ENCODE results near the gene SSPN.

Gene SSPN

DNA sequence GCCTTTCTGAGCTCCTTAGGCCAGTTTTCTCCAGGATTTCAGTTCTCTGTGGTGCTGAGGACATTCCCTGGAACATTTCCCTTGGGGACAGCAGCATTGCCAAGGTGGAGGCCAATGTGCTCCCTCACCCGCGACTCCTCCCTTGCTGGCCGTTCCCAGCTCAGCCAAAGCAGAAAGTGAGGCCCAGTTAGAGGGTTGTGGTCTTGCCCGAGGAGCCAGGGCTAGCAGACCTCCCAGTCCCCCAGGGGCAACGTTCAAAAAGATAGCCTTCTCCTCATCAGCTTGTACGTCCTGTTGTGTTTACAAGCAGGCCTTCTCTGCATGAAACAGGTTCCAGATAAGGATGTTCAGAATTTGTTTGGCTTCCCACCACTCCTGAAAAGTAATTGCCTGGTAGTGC, 78.4 kb downstream of the SSPN start:
- TF ChIP-seq POLR2AphosphoS5 (IDR thresholded peaks at IDR 0.05; ENCODE audit: low read depth, low read length) (no peak), POLR2A (IDR thresholded peaks at IDR 0.05; ENCODE audit: low read depth, low read length) (no peak), TAF1 (IDR thresholded peaks at IDR 0.05; ENCODE audit: borderline replicate concordance, low read depth, low read length) (no peak)
- DNase-seq (ENCODE audit: insufficient read length) (no peak), FAIRE-seq (no peak)

DNA sequence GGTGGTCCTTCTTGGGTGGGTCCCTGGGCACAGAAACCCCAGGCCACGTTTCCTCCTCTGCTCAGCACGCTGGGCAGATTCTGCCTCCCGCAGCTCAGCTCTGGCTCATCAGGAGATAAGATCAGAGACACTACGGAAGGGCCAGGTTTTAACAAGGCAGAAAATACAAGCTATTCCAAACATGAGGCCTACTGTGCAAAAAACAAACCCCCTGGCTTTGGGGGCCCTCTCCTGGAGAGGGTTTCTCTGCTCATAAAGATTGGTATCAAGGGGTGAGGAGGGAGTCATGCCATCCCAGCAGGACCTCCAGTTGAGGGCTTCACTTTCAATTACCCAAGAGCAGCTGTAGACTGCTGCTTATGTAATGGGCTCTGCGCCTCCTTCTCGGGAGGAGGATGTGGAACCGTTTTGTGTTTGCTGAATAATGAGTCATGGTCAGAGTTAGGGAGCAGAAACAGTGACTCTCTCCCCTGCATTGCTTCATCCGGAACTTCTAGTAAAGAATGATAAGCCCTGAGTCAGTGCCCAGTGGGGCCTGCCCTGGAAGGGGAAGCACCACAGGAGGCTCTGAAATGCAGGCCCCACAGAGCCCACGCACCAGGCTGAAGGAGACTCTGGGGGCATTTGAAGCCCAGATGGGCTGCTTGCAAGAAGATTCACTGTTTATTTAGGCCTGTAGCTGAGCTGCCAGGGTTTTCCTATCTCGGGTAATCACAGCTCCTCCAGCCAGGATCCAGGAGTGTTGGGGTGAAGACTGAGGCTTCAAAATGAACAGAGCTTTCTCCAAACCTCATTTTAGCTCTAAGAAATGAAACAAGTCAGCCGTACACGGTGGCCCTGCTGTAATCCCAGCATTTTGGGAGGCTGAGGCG, 79.3 kb downstream of the SSPN start:
- no peak for TF ChIP-seq TAF1 (IDR thresholded peaks at IDR 0.05; ENCODE audit: borderline replicate concordance, low read depth, low read length)
- TF ChIP-seq POLR2AphosphoS5 (IDR thresholded peaks at IDR 0.05; ENCODE audit: low read depth, low read length), result no peak
- TF ChIP-seq POLR2A (IDR thresholded peaks at IDR 0.05; ENCODE audit: low read depth, low read length), result no peak
- peak; percentile 91 for FAIRE-seq
- peak; percentile 27 for DNase-seq (ENCODE audit: insufficient read length)

DNA sequence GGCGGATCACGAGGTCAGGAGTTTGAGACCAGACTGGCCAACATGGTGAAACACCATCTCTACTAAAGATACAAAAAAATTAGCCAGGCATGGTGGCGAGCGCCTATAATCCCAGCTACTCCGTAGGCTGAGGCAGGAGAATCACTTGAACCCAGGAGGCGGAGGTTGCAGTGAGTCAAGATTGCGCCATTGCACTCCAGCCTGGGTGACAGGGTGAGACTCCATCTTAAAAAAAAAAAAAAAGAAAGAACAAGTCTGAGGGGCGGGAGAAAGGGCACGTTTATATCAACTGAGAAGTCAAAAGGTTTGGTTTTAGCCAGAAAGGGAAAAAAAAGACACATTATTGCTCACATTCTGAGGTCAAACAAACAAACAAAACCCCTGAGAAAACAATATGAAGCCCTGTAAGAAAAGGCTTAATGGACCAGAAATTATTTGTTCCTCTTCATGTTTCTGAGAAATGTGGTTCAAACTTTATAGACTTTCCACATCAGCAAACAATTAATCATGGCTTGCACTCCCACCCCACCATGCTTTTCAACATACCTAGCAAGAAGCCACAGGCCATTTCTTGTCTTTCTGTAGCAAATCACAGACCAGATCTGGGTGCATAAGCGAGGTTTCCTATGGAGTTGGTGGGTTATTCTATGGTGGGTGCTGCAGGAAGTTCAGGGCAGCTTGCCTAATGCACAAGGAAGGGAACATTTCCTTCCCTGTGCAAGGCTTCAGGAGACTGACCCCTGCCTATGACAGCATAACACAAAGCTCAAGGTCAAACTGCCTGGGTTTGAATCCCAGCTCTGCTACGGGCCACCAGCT, 80.1 kb downstream of the SSPN start:
- FAIRE-seq, result no peak
- DNase-seq (ENCODE audit: insufficient read length), result no peak
- TF ChIP-seq POLR2A (IDR thresholded peaks at IDR 0.05; ENCODE audit: low read depth, low read length) (no peak), TAF1 (IDR thresholded peaks at IDR 0.05; ENCODE audit: borderline replicate concordance, low read depth, low read length) (no peak), POLR2AphosphoS5 (IDR thresholded peaks at IDR 0.05; ENCODE audit: low read depth, low read length) (no peak)

DNA sequence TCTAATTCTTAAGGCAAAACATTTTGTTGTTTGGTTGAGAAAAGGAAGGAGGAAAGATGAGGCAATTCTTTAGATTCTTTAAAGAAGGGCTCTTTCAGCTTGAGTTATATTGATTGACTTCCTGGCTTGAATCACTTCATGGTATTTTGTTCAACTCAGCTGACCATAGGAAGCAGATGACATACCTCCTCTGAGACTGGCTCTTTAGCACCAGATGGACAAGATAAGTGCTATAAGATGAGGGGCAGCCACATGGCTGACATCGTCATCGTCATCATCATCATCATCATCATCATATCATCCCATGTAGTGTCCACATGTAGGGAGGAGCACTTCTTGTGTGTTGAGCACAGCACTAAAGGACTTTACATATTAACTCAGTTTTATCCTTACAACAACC, 81.3 kb downstream of the SSPN start:
- DNase-seq (ENCODE audit: insufficient read length), result no peak
- FAIRE-seq, result no peak
- TF ChIP-seq POLR2A (IDR thresholded peaks at IDR 0.05; ENCODE audit: low read depth, low read length) (no peak), TAF1 (IDR thresholded peaks at IDR 0.05; ENCODE audit: borderline replicate concordance, low read depth, low read length) (no peak), POLR2AphosphoS5 (IDR thresholded peaks at IDR 0.05; ENCODE audit: low read depth, low read length) (no peak)

DNA sequence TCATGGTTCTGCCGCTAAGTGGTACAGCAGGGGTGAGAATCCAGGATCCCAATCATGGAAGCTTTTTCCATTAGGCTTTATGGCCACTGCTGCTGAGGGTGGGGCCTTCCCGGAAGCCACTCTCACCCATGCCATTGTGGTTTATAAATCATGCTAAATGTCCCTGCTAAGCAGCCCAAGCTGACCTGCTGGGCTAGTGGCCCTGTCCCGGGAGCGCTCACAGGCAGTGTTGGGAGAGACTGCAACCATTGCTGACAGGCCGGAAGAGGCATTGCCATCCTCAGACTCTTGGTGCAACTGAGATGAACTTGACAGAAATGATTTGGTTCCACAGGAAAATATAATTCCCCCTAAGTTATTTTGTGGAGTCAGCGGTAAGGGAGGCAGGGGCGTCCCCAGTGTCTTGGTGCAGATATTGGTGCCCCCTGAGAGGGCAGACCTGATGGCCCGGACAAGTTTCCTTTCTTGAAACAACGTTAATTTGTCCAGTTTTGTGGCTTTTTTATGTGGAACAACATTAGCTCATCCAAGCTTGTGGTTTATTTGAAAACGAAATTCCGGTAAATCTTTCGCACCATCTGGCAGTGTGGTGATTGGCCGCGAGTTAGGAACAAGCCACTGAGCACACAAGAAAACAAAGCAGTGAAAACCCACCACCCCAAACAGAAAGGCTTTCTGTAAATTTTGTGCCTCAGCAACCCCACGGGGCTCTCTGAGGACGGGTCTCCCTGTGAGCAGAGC, 82.3 kb downstream of the SSPN start:
- DNase-seq (ENCODE audit: insufficient read length) (no peak), FAIRE-seq (no peak)
- TF ChIP-seq POLR2A (IDR thresholded peaks at IDR 0.05; ENCODE audit: low read depth, low read length) (no peak), TAF1 (IDR thresholded peaks at IDR 0.05; ENCODE audit: borderline replicate concordance, low read depth, low read length) (no peak), POLR2AphosphoS5 (IDR thresholded peaks at IDR 0.05; ENCODE audit: low read depth, low read length) (no peak)

DNA sequence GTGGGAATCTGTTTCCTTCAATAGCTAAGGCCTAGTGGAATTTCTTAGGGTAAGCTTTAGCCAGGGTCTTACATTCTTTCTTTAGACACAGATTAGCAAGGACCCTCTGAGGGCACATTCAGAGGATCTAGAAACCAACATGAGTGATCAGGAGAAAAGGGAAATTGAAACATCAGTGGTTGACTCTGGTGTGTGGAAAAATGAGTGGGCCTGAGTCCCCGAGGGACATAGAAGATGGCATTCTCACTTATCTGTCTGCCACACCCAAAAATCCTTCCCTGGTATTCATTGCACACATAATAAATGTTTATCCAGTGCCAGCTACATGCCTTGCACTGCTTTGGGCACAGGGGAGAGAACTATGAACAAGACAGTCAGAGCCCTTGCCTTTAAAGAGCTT, 82.9 kb downstream of the SSPN start:
- no peak for DNase-seq (ENCODE audit: insufficient read length)
- no peak for FAIRE-seq
- TF ChIP-seq TAF1 (IDR thresholded peaks at IDR 0.05; ENCODE audit: borderline replicate concordance, low read depth, low read length) (no peak), POLR2A (IDR thresholded peaks at IDR 0.05; ENCODE audit: low read depth, low read length) (no peak), POLR2AphosphoS5 (IDR thresholded peaks at IDR 0.05; ENCODE audit: low read depth, low read length) (no peak)

DNA sequence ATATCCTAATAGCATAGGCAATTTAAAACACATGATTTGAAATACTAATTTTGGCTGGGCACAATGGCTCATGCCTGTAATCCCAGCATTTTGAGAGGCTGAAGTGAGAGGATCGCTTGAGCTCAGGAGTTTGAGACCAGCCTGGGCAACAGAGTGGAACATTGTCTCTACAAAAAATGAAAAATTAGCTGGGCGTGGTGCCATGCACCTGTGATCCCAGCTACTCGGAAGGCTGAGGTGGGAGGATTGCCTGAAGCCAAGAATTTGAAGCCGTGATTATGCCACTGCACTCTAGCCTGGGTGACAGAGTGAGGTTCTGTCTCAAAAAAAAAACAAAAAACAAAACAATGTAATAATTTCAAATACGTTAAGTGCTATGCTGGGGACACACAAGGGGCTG, 83.3 kb downstream of the SSPN start:
- TF ChIP-seq POLR2AphosphoS5 (IDR thresholded peaks at IDR 0.05; ENCODE audit: low read depth, low read length) (no peak), POLR2A (IDR thresholded peaks at IDR 0.05; ENCODE audit: low read depth, low read length) (no peak), TAF1 (IDR thresholded peaks at IDR 0.05; ENCODE audit: borderline replicate concordance, low read depth, low read length) (no peak)
- no peak for DNase-seq (ENCODE audit: insufficient read length)

DNA sequence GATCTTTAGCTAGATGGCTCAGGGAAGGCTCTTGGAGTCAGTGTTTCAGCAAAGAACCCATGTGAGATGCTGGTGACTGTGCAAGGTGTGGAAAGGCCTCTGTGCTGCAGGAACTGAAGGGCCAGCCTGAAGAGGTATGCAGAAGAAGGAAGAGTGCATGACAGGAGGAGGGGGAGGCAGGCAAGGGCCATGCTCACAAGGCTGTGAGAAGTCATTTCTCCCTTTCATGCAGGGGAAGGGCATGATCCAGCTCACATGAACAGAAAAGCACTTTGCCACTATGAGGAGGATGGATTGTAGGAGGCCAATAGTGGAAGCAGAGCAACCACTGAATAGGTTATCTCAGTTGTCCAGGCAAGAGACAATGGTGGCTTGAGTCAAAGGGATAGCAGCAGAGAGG, 83.7 kb downstream of the SSPN start:
- TF ChIP-seq POLR2AphosphoS5 (IDR thresholded peaks at IDR 0.05; ENCODE audit: low read depth, low read length) (no peak), POLR2A (IDR thresholded peaks at IDR 0.05; ENCODE audit: low read depth, low read length) (no peak), TAF1 (IDR thresholded peaks at IDR 0.05; ENCODE audit: borderline replicate concordance, low read depth, low read length) (no peak)
- FAIRE-seq (no peak), DNase-seq (ENCODE audit: insufficient read length) (no peak)

More for the DNA sequence above, 83.3 kb downstream of the SSPN start:
- no peak for FAIRE-seq

DNA sequence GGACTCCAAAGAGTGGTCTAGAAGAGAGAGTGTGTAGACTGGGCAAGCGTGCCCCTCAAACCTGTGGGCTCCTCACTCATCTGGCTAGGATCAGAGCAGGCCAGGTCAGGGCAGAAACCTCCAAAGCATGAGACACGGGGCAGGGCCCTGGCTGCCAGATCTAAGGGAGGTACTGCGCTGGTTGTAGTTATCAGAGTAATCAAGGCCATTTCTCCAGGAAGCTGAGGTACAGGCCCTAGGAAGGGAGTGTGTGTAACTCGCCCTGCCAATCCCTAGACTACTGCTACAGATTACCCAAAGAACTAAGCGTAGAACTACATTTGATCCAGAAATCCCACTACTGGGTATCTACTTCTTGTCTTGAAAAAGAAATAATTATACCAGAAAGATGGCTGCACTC, 84.5 kb downstream of the SSPN start:
- FAIRE-seq (no peak), DNase-seq (ENCODE audit: insufficient read length) (no peak)
- TF ChIP-seq TAF1 (IDR thresholded peaks at IDR 0.05; ENCODE audit: borderline replicate concordance, low read depth, low read length), result no peak
- no peak for TF ChIP-seq POLR2AphosphoS5 (IDR thresholded peaks at IDR 0.05; ENCODE audit: low read depth, low read length)

DNA sequence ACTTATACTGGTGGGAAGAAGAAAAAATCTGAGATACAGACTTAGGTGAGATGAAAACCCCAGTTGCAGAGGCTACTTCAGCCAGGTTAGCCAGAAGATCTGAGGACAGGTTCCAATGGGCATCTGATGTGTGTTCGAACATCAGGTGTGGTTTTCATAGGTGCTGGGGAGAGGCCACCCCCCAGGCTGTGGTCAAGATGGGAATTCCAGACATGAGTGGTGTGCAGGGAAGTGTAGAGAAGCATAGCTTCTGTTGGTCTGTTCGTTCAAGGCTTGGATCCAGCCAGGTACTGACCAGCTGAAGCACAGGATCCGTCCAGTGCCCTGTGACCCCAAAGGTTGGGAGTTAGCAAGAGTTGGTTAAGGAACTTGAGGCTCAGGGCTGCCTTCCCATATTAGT, 85.5 kb downstream of the SSPN start:
- no peak for TF ChIP-seq TAF1 (IDR thresholded peaks at IDR 0.05; ENCODE audit: borderline replicate concordance, low read depth, low read length)
- TF ChIP-seq POLR2AphosphoS5 (IDR thresholded peaks at IDR 0.05; ENCODE audit: low read depth, low read length), result no peak
- no peak for TF ChIP-seq POLR2A (IDR thresholded peaks at IDR 0.05; ENCODE audit: low read depth, low read length)
- FAIRE-seq, result no peak
- DNase-seq (ENCODE audit: insufficient read length), result no peak

DNA sequence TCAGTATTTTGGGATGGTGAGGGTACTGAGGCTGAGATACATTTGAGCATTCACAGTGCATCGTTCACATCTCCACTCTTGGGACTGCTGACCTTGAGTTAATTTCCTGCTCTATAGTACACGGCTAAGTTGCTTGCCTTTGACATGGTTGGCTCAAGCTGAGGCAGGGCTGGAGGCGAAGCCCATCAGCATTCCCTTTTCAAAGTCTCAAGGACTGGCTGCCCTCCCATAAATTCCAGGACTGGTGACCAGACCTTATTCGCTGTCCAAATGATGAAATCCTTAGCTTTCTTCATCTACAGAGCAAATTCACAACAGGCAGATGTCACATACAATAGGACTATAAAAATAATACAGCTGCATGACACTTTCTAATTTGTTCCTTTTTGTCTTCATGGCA, 85.9 kb downstream of the SSPN start:
- DNase-seq (ENCODE audit: insufficient read length) (no peak), FAIRE-seq (no peak)
- TF ChIP-seq POLR2AphosphoS5 (IDR thresholded peaks at IDR 0.05; ENCODE audit: low read depth, low read length), result no peak

Measured in GM12892 (cell line).